D721Med (cell line): ENCODE results near the gene POC1A.

ENCODE experiments used
- DNase-seq: peaks from one replicate; pipeline ENCODE4 v3.0.0; 2011; ENCODE audit warnings: low spot score; ENCODE audit not compliant: insufficient read length
- FAIRE-seq: peaks from 2 replicates; lab custom pipeline; 2011; peaks lifted over from hg19 to GRCh38; lab: Jason Lieb, UNC
- TF ChIP-seq, protein P1 (sequence below): IDR thresholded peaks from 2 replicates; pipeline ENCODE4 v1.5.1; 2012; ENCODE audit warnings: mild to moderate bottlenecking, control low read depth; ENCODE audit not compliant: insufficient read depth; ENCODE audit errors: missing control alignments

The POC1A gene

GRCh38 chr3:52145736-52146110 lies 8.5 kb downstream of the POC1A start:
- no peak for FAIRE-seq
- TF ChIP-seq, protein P1, sequence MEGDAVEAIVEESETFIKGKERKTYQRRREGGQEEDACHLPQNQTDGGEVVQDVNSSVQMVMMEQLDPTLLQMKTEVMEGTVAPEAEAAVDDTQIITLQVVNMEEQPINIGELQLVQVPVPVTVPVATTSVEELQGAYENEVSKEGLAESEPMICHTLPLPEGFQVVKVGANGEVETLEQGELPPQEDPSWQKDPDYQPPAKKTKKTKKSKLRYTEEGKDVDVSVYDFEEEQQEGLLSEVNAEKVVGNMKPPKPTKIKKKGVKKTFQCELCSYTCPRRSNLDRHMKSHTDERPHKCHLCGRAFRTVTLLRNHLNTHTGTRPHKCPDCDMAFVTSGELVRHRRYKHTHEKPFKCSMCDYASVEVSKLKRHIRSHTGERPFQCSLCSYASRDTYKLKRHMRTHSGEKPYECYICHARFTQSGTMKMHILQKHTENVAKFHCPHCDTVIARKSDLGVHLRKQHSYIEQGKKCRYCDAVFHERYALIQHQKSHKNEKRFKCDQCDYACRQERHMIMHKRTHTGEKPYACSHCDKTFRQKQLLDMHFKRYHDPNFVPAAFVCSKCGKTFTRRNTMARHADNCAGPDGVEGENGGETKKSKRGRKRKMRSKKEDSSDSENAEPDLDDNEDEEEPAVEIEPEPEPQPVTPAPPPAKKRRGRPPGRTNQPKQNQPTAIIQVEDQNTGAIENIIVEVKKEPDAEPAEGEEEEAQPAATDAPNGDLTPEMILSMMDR = no peak
- DNase-seq = no peak

DNA sequence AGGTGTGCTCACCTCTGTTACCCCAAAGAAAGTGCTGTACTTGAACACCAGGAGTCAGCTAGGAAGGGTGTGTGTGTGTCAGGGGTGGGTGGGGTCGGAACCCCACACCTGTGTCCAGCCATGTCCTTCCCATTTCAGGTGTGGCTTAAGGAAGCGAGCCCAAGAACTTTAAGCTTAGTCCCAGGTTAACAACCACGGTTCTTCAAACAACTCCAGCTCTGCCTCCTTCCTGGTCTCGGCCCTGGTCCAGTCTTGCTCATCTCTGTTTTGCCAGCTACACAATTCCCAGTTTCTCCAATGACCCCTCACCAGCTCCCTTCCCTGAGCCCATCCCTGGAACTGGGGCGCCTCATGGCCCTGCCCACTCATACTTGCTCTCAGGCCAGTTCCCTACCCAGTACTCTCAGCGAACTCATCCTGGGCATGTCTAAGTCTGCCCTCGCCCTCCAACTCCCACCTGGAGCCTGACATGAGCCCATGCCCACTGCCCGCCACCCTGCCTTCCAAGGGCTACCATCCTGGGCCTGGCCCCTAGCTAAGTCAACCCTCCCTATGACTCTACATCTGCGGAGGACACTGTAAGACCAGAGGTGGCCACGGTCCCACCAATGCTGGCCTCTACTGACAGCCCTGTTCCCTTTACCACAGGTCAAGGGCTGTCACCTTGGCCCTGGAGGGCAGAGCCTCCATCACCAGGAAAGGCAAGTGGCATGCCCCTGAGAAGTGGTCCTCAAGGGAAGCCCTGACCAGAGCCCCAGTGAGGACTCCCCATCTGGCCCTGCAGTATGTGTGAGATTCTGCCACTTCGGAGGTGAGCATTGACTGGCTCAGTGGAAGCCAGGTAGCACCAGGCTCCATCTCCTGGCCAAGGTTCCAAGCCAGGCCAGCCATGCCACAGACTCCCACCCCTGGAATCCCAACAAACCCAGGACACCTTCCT lies 9.2 kb downstream of the POC1A start:
- FAIRE-seq = no peak
- no peak for DNase-seq
- TF ChIP-seq, protein P1 = no peak

GRCh38 chr3:52144034-52144795 lies 10.0 kb downstream of the POC1A start:
- DNase-seq (peak; percentile 97), FAIRE-seq (no peak)
- TF ChIP-seq, protein P1 = peak; percentile 88

- TF ChIP-seq, protein P1 = no peak
- no peak for FAIRE-seq
- DNase-seq = no peak
Observed at GRCh38 chr3:52143616-52144015, 10.6 kb downstream of the POC1A start.

GRCh38 chr3:52143156-52143555 lies 11.1 kb downstream of the POC1A start:
- TF ChIP-seq, protein P1 = no peak
- FAIRE-seq (no peak), DNase-seq (no peak)

GRCh38 chr3:52141751-52142150 lies 12.5 kb downstream of the POC1A start:
- TF ChIP-seq, protein P1 = no peak
- no peak for FAIRE-seq
- DNase-seq = no peak
